GM18526 (cell line): Measurements from ENCODE around the gene KIF16B.

Experiments used
- POLR2A ChIP-seq: IDR thresholded peaks from 3 replicates; pipeline ENCODE4 v1.6.1; 2011; ENCODE audit not compliant: insufficient read length; ENCODE audit errors: extremely low read depth

KIF16B gene

DNA sequence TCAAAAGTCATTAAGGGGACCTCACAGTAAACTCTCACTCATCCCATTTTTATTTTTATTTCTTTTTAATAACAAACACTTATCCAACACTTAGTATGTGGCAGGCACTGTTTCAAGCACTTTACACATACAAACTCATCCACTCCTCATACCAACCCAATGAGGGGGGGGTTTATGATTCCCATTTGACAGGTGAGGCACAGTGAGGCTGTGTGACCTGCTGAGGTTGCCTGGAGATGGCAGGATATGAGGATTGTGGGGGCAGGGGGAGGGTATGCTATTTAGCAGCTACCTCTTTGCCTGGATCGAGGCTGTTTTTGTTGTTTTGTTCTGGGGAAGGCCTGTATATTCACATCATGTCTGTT lies 219.8 kb downstream of the KIF16B start:
- TF ChIP-seq POLR2A: no peak

DNA sequence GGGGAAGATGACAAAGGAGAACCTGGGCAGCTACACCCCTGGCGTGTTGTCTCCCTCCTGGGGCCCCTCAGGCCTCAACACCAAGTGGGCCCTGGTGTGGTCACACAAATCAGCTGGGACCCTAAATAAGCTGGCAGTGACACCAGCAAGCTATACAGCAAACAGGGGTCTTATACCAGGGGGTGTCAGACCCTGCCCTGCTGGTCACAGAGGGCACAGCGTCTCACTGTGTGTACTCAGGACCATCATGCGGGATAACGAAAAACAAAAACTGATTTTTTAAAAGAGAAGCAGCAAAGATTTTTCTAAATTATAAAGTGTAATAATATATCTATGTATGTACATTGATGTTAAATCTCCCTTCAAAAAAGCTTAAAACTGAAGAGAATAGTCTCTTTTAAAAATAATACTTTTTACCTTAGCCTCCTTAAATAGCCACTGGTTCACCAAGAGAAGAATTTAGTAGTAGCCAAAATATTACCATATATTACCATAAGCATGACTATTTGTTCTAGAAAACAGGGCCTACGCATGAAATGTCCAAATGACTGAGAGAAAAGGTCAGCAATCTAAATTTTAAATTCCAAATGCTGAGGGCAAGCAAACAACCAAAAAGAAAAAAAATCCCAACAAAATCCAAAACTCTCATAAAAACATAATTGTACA lies 220.4 kb downstream of the KIF16B start:
- no peak for TF ChIP-seq POLR2A

DNA sequence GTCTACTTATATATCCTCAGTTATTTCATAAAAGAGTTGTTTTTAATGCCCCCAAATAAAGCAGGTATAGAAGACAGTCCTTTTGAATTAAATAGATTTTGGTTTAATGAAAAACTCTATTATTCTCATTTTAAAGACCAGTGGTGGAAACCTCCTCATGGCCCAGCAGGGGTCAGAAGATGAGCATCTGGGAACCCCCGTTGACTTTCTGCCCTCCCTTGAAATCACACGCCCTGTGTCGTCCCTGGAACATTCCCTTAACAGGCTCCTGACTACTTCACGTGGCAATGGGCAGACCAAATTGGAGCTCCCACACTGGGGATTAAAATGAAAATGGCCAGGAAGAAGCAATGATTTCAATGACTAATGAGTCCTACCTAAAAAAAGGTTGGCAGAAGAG lies 220.9 kb downstream of the KIF16B start:
- TF ChIP-seq POLR2A: no peak

DNA sequence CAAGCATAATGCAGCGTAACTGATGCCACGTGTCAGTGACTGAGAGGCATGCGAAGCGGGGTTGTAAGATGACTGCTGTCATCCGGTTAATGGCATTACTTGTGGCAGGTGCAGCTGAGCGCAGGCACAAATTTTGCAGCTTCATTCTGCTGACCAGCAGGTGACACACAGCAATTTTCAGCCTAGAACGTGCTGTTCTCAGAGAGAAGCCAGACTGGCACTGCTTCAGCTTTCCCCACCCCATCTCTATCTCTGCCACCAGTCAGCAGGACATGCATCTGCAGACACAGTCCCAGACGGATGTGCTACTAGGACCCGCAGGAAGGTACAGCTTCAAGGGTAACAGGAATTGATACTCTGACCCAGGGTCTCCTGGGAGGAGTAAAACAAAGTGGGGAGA lies 221.8 kb downstream of the KIF16B start:
- no peak for TF ChIP-seq POLR2A

DNA sequence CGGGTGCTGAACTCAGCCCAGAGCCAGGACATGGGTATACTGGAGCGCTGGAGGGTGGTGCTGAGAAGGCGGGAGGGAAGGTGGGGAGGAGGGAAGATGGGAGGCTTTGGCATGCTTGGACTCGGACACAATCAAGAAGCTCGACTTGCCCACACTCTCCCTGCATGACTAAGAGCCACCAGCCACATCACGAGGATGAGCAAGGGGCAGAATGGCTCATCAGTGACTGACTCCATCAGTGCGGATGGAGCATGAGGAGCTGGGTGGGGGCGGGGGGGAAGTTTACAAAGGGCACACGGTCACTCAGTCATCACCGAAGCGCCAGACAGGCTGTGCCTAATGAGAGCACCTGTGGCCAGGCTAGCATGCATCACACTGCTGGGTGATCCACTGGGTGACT lies 222.8 kb downstream of the KIF16B start:
- TF ChIP-seq POLR2A: no peak

DNA sequence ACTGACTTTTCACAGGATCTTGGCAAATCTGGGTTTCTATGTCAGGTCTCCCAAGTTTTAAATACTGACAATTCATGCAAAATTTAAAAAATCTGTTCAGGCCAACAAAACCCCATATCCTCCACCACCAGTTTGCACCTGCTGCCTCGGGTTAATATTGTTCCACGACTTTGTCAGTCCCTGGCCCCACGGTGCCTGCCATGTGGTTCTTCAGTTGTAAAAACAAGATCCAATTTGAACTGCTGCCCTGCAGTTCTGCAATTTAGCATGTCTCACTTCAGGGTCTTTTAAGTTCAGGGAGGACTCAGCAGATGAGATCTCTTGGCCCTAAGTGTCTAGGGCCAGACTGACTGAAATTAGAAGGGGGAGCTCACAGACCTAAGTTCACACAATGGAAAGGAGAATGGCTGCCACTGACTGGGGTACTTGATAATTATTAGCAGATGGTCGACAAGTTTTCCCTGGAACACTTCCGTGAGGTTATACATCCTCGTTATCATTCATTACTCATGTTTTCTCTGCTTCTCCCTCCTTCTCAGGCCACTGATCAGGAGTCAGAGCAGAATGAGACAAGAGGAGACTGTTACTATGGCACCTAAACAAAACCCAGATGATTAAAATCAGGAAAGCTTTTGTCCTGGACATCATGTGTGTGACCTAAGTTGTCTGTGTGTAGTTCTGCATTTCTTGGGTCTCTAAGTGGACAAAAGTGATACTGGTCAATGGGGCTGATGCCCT lies 223.6 kb downstream of the KIF16B start:
- TF ChIP-seq POLR2A: no peak

DNA sequence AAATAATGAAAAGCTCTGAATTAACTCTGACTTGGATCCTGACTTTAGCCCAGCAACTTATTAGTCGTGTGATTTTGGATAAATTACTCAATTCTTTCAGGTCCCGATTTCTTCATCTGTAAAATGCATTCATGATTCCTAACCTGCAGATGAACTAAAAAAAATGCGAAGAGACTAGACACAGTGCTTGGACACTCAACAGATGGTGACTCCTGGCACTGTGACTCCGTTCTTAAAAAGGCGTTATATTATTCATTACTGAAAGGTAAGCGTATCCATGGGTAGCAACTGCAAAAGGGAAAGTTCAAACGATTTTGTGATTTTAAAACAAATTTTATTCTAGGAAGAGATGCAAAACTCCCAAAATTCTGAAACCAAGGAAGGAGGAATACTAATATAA lies 226.3 kb downstream of the KIF16B start:
- no peak for TF ChIP-seq POLR2A

DNA sequence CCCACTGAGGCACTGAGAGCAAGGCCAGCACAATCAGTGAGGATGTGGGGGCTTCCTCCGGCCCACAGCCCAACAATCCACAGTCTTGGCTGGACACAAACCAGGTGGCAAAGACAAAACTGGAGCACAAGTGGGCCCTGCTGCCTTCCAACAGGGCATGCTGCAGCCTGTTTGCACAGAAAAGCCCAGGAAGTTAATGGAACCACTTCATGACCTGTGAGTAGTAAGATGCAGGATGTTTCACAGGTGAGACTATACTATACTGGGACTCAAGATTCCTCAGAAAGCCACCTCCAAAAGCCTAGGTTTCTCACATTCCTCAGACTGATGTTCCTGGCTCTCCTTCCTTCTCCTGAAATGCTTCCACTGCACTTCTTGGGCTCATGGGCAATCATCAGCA lies 235.5 kb downstream of the KIF16B start:
- no peak for TF ChIP-seq POLR2A

DNA sequence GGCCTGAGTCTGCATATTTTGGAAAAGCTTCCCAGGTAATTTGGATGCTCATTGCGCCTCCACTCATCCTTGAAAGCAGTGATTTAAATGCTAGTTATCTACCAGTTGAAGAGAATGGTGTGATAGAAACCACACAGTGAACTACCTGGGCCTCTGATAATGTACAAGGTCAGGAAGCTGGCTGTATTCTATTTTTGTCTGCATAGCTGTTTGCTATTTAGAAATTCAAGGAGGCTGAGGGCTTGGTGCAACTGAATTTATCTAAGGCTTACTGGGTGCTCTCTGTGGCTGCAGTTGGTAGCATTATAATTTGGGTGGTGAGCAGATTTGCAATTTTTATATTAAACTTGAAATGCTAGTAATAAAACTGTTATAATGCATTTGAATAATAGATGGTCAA lies 245.6 kb downstream of the KIF16B start:
- TF ChIP-seq POLR2A: no peak

DNA sequence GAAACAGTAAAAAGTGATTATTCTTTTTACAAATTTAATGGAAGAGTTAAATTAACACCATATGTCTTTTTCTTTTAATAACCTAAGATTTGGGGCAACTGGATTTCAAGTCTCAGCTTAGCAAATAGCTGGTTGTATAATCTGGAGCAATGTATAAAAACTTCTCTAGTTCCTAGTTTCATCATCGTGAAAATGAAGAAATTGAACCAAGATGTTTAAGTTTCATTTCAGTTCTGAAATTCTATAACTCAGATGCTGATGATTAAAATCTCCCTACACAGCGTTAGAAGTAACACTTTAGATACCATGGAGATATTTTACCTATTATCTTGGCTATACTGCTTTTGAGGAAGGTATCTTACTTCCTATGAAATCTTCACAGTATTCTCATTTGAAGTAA lies 252.0 kb downstream of the KIF16B start:
- no peak for TF ChIP-seq POLR2A

DNA sequence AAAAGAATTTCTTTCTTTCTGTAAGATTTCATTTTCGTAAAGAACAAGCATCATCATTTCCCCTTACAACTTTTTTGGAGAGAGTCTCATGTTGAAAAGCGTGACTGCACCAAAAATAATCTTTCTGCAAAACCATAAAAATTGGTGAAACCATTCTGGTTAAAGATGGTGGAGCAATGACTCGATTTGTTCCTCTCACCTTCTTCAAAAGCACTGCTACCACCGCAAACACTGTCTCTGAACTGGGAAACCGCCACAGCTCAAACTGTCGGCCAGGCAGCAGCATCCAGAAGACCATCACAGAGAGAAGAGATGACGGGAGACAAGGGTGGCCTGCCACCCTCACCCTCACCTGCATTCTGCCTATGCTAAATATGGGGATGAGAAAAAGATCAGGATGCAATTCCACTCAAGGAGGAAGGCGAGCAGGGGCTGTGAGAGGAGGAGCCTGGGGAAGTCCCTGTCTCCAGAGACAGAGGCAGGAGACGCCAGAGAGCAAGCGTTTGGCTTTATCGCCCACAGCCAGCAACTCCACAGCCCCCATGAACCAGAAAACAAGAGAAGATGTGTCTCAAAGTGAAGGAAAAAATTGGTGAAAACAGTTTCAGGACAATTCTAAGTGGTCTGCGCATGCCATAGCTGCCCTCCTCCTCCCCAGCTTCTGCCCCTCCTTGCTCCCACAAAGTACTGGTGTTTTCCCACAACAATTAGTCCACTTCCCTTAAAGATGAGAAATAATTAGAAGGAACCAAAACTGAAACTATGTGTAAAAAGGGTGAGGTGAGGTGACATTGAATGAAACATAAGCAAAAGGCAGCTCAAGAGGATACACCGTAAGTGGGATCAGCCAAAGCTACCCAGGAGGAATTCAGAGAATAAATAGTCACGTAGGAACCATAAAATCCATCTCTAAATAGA lies 255.5 kb downstream of the KIF16B start:
- no peak for TF ChIP-seq POLR2A

DNA sequence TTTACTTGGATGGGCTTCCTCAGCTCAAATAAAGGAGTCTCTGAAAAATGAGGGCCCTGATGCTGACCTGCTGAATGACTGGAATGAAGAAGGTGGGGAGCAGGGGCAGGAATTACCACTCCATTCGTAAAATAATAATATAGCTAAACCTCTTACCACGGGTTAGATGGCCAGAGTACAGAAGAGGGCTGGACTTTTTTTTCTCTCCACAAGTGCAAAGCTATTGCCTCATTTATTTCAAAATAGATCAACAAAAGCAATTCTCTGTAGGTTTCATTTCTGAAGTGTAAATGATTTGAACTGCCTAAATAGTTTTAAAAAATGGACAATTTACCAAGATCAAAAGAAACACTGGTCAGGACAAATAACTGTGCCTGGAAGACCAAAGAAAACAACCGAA lies 256.7 kb downstream of the KIF16B start:
- no peak for TF ChIP-seq POLR2A

DNA sequence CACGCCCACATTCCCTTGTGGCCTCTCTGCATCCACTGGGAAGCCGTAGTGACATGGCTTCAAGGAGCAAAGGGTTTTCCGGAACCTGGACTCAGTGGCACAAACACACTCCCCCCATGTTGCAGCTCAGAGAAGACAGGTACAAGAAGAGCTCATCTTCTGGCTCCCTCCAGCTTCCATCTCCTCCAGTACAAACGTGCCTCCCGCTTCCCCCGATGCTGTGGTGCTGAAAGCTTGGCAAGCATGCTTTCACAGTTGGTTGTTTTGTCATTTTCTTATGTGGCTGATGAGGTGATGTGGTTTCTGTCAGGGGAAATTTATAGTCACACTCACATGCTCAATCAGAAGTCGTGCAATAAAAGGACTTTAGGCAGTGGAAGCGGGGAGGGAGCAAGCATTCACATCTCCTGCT lies 258.5 kb downstream of the KIF16B start:
- no peak for TF ChIP-seq POLR2A

DNA sequence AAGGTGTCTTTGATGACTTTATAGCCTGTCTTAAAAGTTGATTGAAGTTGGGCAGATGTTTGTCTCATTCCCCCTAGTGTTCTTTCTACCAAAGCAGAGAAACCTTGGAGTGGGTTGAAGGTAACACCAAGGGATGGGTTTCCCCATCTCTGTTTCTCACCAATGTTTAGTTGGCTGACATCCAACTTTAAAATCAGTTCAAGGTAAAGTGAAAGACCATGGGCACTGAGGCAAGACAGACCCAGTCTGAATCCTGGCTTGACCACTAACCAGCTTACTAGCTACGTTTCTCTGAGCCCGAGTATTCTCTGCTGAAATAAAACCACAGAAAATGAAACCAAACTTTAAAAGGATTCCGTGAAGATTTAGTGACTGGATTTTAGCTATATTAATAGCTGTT lies 258.9 kb downstream of the KIF16B start:
- no peak for TF ChIP-seq POLR2A

DNA sequence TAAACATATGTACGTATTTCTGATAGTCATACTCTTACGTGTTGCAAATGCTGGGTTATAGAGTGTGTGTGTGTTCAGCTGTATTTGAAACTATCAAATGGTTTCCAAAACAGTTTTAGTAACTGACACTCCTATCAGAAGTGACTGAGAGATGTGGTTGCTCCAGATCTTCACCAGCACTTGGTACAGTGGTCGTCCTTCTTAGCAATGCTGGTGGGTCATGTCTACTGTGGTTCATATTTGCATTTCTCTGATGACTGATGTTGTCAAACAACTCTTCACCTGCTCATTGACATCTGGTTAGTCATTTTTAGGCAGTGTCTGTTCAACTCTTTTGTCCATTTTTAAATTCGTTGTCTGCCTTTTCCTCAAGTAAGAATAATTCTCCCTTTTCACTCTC lies 259.3 kb downstream of the KIF16B start:
- no peak for TF ChIP-seq POLR2A

DNA sequence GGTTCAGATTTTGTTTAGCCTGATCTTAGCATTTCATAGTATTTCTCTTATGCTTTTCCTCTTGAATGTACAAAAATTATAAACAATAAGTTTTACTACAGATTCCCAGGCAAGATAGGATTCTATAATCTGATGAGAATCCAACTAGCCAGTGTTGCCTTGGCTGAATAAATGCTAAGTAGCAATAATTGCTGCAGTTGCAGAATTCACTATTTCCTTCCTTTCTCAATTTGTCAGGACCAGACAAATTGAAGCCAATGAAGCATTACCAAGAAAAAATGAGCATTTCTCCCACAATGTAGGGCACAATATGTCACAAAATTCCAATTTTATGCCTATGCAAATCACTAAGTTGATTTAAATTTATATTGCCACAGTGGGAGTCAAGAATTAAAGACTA lies 260.2 kb downstream of the KIF16B start:
- TF ChIP-seq POLR2A: no peak

DNA sequence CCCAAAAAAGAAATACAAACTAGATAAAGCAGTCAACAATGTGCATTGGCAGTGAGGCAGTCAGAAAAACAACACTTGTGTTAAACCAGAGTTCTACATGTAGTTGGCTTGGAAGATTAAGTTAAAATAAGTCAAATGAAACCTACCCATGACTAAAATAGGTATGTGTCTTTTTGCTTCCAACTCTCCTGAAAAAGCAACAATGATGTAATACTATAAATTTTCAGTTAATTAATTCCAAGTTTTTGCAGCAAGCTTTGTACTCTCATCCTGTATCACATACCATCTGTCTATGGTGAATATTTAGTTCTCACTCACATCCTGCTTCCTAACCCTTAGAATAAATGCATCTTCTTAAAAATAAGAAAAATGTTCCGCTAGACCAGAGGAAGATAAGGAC lies 261.5 kb downstream of the KIF16B start:
- no peak for TF ChIP-seq POLR2A

DNA sequence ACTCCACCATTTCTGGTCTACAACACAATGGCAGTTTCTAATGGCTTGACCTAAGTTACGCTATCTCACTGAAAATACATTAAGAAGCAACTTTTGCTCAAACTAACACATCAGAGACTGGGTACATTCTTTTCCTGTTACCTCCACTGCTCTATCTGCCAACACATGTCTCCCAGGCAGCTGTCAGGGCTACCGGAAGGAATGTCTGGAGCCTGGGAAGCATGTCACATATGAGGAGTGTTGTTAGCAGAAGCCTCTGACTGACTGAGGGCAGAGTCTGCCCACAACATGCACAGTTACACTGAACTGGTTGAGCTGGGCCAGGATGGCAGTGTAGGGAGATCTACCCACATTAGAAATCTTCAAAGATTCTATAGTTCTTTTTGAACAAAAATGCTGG lies 264.5 kb downstream of the KIF16B start:
- TF ChIP-seq POLR2A: no peak
